Measurements from ENCODE around the gene KRTAP17-1.
"Not testable (repeated sequence)": the region's sequence is repeated elsewhere in the genome, so short reads cannot be mapped to it uniquely, and the experiment has no call there.

KRTAP17-1 gene, protein sequence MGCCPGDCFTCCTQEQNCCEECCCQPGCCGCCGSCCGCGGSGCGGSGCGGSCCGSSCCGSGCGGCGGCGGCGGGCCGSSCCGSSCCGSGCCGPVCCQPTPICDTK

GRCh38 chr17:41315204-41315794 is at the start of gene KRTAP17-1:
Gene KRTAP17-1 (minus strand): TSS chr17:41315710. CDS start chr17:41315650, 60 bp downstream.
- Histone ChIP-seq H3K27me3 (ENCODE audit: insufficient read depth, insufficient read length) (no peaks in the 10 kb centered on the region), H3K4me1 (ENCODE audit: insufficient read depth, insufficient read length) (no peaks in the 10 kb centered on the region), H3K36me3 (ENCODE audit: insufficient read depth, insufficient read length, low read length) (no peaks in the 10 kb centered on the region), H3K4me3 (ENCODE audit: insufficient read length, low read depth) (no peak within 1 kb of the TSS), H3K9ac (ENCODE audit: insufficient read length, low read depth) (no peak within 1 kb of the TSS), H3K9me3 (ENCODE audit: insufficient read depth, low read length) (peaks cover 13% of the 10 kb centered on the region)
- TF ChIP-seq ZNF274 (IDR thresholded peaks at IDR 0.05; ENCODE audit: low read depth, low read length), result no peak
- no peak for TF ChIP-seq YY1 (IDR thresholded peaks at IDR 0.05; ENCODE audit: insufficient read depth, insufficient read length)
- no peak for TF ChIP-seq SUZ12 (IDR thresholded peaks at IDR 0.05; ENCODE audit: extremely low read depth, insufficient read depth, insufficient read length)
- DNase-seq (ENCODE audit: low read depth, low spot score), result no peak

DNA sequence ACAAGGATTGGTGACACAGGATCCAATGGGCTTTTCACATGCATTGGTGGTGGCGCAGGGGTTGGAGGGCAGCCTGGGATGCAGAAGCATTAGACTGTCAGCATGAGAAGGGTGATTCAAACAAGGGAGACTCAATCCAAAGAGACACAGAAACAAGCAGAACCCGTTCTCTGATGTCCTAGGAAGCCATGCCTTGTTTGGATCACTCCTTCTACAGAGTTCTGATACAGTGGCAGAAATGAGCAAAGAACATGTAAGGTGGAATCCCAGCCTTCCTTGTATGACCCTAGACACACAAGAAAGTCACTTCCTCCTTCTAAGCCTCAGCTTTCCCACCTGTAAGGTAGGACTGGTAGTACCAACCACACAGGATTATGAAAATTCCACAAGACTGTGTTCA is 48.4 kb upstream of the KRTAP17-1 start:
- Histone ChIP-seq H3K27me3 (ENCODE audit: insufficient read depth, insufficient read length) (no peaks in the 10 kb centered on the region), H3K4me3 (ENCODE audit: insufficient read length, low read depth) (no peak overlapping the region), H3K36me3 (ENCODE audit: insufficient read depth, insufficient read length, low read length) (no peaks in the 10 kb centered on the region), H3K9ac (ENCODE audit: insufficient read length, low read depth) (no peak overlapping the region), H3K4me1 (ENCODE audit: insufficient read depth, insufficient read length) (no peaks in the 10 kb centered on the region), H3K9me3 (ENCODE audit: insufficient read depth, low read length) (no peaks in the 10 kb centered on the region)
- DNase-seq (ENCODE audit: low read depth, low spot score), result no peak
- no peak for TF ChIP-seq ZNF274 (IDR thresholded peaks at IDR 0.05; ENCODE audit: low read depth, low read length)
- TF ChIP-seq YY1 (IDR thresholded peaks at IDR 0.05; ENCODE audit: insufficient read depth, insufficient read length), result no peak
- TF ChIP-seq SUZ12 (IDR thresholded peaks at IDR 0.05; ENCODE audit: extremely low read depth, insufficient read depth, insufficient read length), result no peak

- H3K9me3 ChIP-seq (ENCODE audit: insufficient read depth, low read length), result no peaks in the 10 kb centered on the region
- H3K4me1 ChIP-seq (ENCODE audit: insufficient read depth, insufficient read length), result no peaks in the 10 kb centered on the region
- H3K36me3 ChIP-seq (ENCODE audit: insufficient read depth, insufficient read length, low read length), result no peaks in the 10 kb centered on the region
- no peak for TF ChIP-seq YY1 (IDR thresholded peaks at IDR 0.05; ENCODE audit: insufficient read depth, insufficient read length)
- no peak for TF ChIP-seq ZNF274 (IDR thresholded peaks at IDR 0.05; ENCODE audit: low read depth, low read length)
- no peak for TF ChIP-seq SUZ12 (IDR thresholded peaks at IDR 0.05; ENCODE audit: extremely low read depth, insufficient read depth, insufficient read length)
- no peak overlapping the region for H3K9ac ChIP-seq (ENCODE audit: insufficient read length, low read depth)
- H3K4me3 ChIP-seq (ENCODE audit: insufficient read length, low read depth), result no peak overlapping the region
- H3K27me3 ChIP-seq (ENCODE audit: insufficient read depth, insufficient read length), result no peaks in the 10 kb centered on the region
- DNase-seq (ENCODE audit: low read depth, low spot score), result no peak
Observed at GRCh38 chr17:41360296-41360995, 44.9 kb upstream of the KRTAP17-1 start.

GRCh38 chr17:41354536-41354935 is 39.0 kb upstream of the KRTAP17-1 start:
- no peak overlapping the region for H3K9ac ChIP-seq (ENCODE audit: insufficient read length, low read depth)
- no peaks in the 10 kb centered on the region for H3K9me3 ChIP-seq (ENCODE audit: insufficient read depth, low read length)
- H3K4me3 ChIP-seq (ENCODE audit: insufficient read length, low read depth), result no peak overlapping the region
- no peaks in the 10 kb centered on the region for H3K4me1 ChIP-seq (ENCODE audit: insufficient read depth, insufficient read length)
- DNase-seq (ENCODE audit: low read depth, low spot score), result no peak
- TF ChIP-seq ZNF274 (IDR thresholded peaks at IDR 0.05; ENCODE audit: low read depth, low read length) (no peak), SUZ12 (IDR thresholded peaks at IDR 0.05; ENCODE audit: extremely low read depth, insufficient read depth, insufficient read length) (no peak), YY1 (IDR thresholded peaks at IDR 0.05; ENCODE audit: insufficient read depth, insufficient read length) (no peak)
- H3K36me3 ChIP-seq (ENCODE audit: insufficient read depth, insufficient read length, low read length), result no peaks in the 10 kb centered on the region
- H3K27me3 ChIP-seq (ENCODE audit: insufficient read depth, insufficient read length), result no peaks in the 10 kb centered on the region

- Histone ChIP-seq H3K4me1 (ENCODE audit: insufficient read depth, insufficient read length) (no peaks in the 10 kb centered on the region), H3K27me3 (ENCODE audit: insufficient read depth, insufficient read length) (no peaks in the 10 kb centered on the region), H3K4me3 (ENCODE audit: insufficient read length, low read depth) (no peak overlapping the region), H3K9ac (ENCODE audit: insufficient read length, low read depth) (no peak overlapping the region), H3K9me3 (ENCODE audit: insufficient read depth, low read length) (no peaks in the 10 kb centered on the region), H3K36me3 (ENCODE audit: insufficient read depth, insufficient read length, low read length) (no peaks in the 10 kb centered on the region)
- no peak for DNase-seq (ENCODE audit: low read depth, low spot score)
- TF ChIP-seq YY1 (IDR thresholded peaks at IDR 0.05; ENCODE audit: insufficient read depth, insufficient read length), result no peak
- no peak for TF ChIP-seq ZNF274 (IDR thresholded peaks at IDR 0.05; ENCODE audit: low read depth, low read length)
- TF ChIP-seq SUZ12 (IDR thresholded peaks at IDR 0.05; ENCODE audit: extremely low read depth, insufficient read depth, insufficient read length), result no peak
Observed at GRCh38 chr17:41352597-41353366, 37.3 kb upstream of the KRTAP17-1 start.

DNA sequence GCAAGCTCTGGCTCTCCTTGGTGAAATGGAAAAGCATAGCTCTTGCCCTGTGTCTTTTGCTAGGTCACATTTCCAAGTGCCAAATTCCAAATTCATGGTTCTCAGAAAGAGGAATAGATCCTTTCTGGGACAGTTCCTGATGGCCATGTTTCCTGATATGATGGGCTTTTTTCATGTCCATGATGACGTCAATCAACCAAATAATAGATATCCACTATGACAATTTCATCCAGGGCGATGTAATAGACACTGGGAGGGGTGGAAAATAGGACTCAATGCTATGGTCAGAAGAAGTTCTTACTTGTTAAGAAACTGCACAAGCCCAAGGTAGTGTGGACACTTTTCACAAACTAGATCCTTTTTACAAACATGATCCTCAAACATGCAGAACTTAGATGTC is 35.7 kb upstream of the KRTAP17-1 start:
- no peaks in the 10 kb centered on the region for H3K36me3 ChIP-seq (ENCODE audit: insufficient read depth, insufficient read length, low read length)
- H3K9me3 ChIP-seq (ENCODE audit: insufficient read depth, low read length), result no peaks in the 10 kb centered on the region
- DNase-seq (ENCODE audit: low read depth, low spot score), result no peak
- H3K4me3 ChIP-seq (ENCODE audit: insufficient read length, low read depth), result no peak overlapping the region
- H3K4me1 ChIP-seq (ENCODE audit: insufficient read depth, insufficient read length), result no peaks in the 10 kb centered on the region
- H3K9ac ChIP-seq (ENCODE audit: insufficient read length, low read depth), result no peak overlapping the region
- H3K27me3 ChIP-seq (ENCODE audit: insufficient read depth, insufficient read length), result no peaks in the 10 kb centered on the region
- no peak for TF ChIP-seq YY1 (IDR thresholded peaks at IDR 0.05; ENCODE audit: insufficient read depth, insufficient read length)
- no peak for TF ChIP-seq SUZ12 (IDR thresholded peaks at IDR 0.05; ENCODE audit: extremely low read depth, insufficient read depth, insufficient read length)
- no peak for TF ChIP-seq ZNF274 (IDR thresholded peaks at IDR 0.05; ENCODE audit: low read depth, low read length)

DNA sequence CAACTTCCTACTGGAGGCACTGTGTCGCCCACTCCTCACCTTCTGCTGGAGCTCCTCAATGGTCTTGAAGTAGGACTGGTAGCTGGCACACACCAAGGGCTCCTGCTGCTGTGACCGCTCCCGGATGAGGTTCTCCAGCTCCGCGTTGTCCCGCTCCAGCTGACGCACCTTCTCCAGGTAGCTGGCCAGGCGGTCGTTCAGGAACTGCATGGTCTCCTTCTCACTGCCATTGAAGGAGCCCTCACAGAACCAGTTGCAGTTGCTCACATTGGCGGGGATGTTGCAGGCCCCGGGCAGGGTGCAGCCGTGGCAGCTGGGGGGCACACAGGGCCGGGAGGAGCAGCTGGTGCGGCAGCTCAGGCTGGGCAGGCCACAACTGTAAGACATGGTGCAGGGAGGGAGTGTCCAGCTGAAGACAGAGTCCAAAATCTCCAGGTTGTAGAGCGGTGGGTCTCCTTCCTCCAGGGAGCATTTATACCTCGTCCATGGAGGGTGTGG is 34.9 kb upstream of the KRTAP17-1 start, which contains the start of gene KRT33A:
TSS of gene KRT33A (minus strand) at position 448 of the 498 bp plus-strand sequence. CDS start at position 387, 61 bp downstream.
- H3K4me1 ChIP-seq (ENCODE audit: insufficient read depth, insufficient read length); H3K36me3 ChIP-seq (ENCODE audit: insufficient read depth, insufficient read length, low read length); H3K4me3 ChIP-seq (ENCODE audit: insufficient read length, low read depth); H3K9me3 ChIP-seq (ENCODE audit: insufficient read depth, low read length); DNase-seq (ENCODE audit: low read depth, low spot score); H3K27me3 ChIP-seq (ENCODE audit: insufficient read depth, insufficient read length); H3K9ac ChIP-seq (ENCODE audit: insufficient read length, low read depth): not testable (repeated sequence)

Data from NT2/D1 (cell line).